NCI-H2171 treated with DMSO at 0.1 percent for 48 hours (cell line): ENCODE data around the gene ALKBH4.
"Not testable (repeated sequence)": the region's sequence is repeated elsewhere in the genome, so short reads cannot be mapped to it uniquely, and the experiment has no call there.

Experiments used
- DNase-seq: peaks from one replicate; lab custom pipeline; 2025; lab: John Stamatoyannopoulos, UW

ALKBH4 gene

DNA sequence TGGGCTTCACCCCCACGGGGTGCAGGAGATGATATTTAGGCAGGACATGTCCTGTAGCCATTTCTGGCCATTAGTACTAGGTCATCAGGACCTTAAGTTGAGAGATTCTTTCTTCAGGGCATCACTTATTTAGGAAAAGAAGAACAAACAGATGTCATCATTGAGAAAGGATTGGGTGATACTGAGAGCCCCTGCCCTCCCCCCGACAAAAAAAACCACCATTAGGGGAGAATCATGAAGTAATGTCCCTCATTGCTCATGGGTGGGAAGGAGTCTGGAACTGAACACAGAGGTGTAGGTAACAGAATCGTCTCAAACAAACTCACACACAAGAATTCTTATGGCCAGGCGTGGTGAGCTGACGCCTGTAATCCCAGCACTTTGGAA is 37.7 kb downstream of the ALKBH4 start:
- no peak for DNase-seq

DNA sequence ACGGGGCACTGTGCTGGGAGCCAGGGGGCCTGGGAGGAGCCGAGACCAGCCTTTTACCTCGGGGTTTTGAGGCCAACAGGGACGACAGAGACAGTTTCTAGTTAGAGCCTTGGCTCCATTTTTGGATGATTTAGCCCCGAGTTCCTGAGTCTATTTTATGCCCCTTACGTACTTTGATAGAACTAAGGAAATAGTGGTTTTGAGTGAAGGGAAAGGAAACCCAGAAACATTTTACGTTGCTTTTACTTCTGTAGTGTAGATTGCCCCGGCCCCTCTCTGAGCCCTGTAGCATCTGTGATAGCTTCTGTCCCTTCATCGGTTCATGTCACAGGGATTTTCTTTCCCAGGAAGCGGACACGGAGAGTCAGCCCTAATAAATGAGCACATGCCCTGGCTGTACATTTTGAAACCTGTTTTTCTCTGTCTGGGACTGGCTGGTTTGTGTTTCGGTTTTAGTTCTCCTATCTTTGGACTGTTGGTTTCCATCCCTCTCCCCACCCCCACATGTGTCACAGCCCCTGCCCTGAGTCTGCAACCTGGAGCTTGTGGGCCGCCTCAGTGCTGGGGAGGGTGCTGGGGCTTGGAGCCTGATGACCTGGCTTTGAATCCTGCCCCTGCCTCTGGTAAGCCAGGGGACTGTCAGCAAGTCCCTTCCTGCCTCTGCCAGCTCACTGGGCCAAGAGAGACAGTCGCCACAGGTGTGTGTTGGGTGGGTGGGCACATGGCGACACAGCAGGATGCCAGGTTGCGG is 38.2 kb downstream of the ALKBH4 start:
- no peak for DNase-seq

DNA sequence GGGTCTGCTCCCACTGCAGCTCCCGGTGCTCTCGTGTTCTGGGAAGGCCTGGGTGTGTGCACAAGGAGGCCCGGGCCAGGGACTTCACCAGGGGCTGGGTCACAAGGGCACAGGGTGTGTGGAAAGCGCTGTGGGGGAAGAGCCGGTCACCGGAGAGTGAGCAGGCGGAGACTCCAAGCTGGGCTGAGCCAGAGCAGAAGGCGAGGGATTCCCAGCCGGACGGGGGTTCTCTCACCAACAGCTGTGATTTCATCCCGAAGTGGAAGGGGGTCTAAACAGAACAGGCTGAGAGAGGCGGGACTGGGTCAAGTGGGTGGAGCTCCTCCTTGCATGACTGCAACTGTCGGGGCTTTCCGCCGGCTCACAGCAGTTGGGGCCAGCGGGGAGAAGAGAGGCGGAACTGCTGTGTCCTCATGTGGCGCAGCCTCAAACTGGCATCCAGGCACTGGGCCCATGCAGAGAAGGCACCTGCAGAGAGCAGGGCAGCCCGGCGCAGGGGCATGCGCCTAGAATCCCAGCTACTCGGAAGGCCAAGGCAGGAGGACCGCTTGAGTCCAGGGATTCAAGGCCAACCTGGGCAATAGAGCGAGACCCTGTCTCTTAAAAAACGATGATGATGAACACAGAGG is 38.9 kb downstream of the ALKBH4 start:
- DNase-seq: no peak

DNA sequence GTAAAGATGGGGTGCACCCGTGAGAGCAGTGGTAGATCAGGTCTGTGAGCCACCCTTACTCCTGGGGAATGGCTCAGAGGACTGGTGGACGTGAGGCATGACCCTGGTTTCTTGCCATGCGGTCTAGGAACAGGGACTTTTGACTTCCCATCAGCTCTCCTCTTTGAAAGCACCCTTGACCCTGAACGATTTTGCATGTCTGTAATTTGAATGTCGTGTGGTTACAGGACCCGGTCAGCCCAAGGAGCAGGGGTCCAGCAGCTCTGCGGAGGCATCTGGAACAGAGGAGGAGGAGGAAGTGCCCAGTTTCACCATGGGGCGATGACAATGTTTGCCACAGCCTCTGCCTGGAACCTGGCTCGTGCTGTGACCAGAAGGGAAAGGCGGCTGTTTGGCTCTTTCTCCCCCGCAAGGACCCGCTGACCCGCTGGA is 39.9 kb downstream of the ALKBH4 start:
- no peak for DNase-seq

DNA sequence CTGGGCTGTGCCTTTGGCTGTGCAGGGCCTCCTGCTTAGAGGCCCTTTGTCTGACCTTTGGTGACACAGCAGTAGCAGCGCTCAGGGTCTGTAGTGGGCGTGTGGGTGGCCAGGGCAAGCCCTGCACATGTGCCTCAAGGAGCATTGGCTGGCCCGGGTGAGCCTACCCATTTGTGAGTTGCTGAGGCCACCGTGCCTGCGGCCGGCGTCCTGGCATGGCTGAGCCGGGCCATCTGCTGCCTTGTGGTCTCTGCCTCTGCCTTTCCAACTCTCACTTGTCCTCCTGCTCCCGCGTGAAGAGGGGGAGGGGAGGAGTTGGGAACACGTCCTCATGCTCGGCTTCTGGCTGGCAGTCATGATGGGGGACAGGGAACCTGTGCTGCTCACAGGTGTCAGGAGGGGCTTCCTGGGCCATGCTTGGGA is 40.5 kb downstream of the ALKBH4 start:
- DNase-seq: no peak

DNA sequence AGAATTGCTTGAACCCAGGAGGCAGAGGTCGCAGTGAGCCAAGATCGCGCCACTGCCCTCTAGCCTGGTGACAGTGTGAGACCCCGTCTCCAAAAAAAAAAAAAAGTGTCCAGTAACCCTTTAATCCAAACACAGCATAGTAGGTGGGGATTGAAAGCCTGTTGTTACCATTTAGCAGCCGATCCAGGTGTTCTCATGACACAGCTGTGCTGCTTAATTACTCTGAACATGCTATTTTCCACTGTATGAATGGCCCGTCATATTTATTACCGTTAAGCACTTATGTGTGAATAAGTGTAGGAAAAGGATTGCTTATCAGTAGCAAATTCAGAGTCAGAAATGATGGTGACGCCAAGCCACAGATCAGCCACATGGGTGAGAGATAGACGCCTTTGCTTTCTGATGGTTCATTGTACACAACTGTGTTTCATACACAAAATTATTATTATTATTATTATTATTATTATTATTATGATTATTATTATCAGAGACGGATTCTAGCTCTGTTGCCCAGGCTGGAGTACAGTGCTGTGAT is 42.9 kb downstream of the ALKBH4 start:
- no peak for DNase-seq

DNA sequence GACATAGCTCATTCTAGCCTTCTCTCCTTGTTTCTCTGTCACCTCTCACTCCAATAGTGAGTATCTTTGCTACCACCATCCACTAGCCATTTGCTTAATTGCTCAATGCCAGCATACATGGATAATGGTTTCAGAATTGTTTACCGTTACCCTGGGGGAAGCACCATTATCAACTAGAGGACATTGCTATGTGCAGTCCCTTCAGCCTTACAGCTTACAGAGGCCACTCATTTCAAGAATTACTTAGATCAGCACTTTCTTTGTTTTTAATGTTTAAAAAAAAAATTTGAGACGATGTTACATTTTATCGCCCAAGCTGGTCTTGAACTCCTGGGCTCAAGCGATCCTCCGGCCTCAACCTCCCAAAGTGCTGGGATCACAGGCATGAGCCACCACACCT is 46.1 kb downstream of the ALKBH4 start:
- no peak for DNase-seq

DNA sequence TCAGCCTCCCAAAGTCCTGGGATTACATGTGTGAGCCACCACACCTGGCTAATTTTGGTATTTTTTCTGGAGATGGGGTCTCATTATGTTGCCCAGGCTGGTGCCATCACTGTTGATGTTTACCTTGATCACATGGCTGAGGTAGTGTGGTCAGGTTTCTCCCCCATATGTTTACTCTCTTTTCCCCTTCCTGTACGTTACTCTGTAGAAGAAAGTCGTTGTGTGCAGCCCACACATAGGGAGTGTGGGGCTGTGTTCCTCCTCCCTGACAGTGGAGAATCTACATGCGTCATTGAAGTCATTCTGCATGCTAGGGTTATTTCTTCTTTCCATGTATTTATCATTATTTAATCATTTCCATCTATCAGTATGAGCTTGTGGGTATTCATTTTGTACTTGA is 47.6 kb downstream of the ALKBH4 start:
- DNase-seq: no peak

DNA sequence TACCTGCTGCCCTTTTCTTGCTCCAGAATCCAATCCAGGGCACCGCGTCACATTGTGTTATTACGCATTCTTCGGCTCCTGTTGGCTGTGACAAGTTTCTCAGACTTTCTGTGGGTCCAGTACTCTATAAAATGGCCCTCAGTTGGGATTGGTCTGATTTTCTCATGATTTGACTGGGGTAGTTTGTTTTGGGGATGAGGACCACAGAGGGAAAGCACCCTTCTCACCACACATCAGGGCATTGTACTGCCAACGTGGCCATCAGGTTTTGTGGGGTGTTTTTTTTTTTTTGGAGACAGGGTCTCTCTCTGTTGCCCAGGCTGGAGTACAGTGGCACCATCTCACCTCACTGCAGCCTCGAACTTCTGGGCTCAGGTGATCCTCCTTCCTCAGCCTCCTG is 48.3 kb downstream of the ALKBH4 start:
- DNase-seq: no peak

DNA sequence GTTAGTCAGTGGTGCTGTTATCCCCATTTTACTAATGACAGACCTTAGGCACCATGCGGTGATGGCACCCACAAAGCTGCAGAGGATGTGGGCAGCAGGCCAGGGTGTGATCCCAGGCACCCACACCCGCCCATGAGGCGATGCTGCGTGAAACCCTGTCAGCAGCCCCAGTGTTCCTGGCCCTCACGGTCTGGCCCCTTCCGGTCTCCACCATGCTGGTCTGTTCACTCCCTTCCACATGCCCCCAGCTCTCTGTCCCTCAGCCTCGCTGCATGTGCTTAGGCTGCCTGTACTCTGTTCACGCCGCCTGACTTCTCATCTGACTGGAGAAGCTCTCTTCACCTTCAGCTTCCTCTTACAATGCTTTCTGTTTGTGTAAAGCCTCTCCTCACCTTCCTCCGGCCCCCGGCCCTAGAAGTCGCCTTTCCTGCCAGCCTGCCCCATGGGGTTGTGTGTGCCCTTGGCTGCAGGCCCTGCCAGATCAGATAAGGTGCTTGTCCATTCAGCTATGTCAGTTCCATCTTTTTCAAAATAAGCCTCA is 48.9 kb downstream of the ALKBH4 start:
- DNase-seq: no peak

DNA sequence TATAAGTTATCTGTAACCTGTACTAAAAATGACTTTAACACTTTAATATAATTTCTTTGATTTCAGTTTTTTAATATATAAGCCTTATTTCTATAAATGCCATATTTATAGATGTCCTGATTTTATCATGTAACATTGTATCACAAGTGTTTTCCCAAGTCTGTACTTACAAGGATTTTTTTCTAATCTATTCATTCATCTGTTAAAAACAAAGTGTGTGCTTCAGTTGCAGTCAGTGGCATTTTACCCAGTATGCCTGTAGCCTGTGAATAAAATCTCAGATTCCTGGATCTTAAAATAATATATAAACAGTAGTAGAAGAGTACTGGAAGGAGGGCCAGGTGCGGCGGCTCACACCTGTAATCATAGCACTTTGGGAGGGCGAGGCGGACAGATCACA is 51.1 kb downstream of the ALKBH4 start:
- DNase-seq: no peak

DNA sequence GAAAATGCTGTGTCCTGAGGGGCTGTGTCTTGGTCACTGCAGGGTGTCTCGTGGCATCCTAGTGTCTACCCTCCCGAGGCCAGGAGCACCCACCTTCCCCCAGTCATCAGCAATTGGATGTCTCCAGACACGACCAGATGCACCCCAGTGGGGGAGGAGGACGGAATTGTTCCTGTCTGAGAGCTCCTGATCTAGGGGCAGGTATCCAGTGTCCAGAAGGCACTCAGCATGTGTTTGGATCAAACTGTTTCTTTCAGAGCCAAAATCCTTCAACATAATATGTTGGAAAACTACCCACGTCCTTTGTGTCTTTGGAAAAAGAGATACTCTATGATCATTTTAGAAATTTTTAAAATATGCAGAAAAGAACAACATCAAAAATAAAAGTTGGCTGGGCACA is 51.6 kb downstream of the ALKBH4 start:
- no peak for DNase-seq

DNA sequence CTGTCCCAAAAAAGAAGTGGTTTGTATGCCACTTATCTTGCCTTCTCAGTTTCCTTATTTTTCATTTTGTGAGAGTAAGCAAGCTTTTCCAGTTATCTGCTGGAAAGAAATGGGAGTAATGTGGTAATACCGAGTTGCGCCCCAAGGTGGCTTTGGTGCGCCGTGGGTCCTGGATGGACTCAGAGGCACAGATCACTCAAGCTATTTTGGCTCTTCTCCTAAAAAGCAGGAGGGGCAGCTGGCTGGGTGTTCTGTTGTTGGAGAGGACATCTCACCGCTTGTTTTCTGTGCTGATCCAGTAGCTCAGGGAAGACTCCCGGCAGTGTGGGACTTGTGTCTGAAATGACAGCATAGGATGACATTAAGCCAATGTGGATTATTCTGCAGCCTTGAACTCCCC is 52.1 kb downstream of the ALKBH4 start:
- peak; percentile 15 for DNase-seq

DNA sequence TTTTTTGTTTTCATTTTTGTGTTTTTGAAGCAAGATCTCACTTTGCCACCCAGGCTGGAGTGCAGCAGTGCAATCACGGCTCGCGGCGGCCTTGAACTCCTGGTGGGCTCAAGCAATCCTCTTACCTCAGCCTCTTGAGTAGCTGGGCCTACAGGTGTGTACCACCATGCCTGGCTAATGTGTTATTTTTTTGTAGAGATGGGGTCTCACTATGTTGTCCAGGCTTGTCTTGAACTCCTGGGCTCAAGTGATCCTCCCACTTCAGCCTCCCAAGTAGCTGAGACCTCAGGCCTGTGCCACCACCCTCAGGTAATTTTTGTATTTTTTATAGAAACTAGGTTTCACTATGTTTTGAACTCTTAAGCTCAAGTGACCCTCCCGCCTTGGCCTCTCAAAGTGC is 53.7 kb downstream of the ALKBH4 start:
- DNase-seq: no peak

DNA sequence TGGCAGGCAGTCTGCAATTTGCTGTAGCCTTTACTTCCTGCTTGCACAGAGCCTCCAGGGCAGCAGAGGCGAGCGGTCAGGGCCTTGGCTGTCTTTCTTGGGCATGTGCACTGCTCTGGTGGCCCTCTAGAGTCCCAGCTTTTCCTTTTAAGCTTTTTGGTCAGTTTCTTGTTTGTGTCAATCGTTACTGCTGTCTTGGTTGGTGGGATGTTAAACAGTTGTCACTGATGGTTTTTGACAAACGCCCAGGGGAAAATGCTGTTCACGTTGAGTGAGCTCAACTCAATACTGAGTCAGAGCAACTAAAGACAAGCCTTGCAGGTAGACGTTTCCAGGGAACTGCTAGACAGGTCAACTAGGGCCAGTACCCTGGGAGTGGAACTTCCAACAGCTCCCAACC is 54.5 kb downstream of the ALKBH4 start:
- no peak for DNase-seq

DNA sequence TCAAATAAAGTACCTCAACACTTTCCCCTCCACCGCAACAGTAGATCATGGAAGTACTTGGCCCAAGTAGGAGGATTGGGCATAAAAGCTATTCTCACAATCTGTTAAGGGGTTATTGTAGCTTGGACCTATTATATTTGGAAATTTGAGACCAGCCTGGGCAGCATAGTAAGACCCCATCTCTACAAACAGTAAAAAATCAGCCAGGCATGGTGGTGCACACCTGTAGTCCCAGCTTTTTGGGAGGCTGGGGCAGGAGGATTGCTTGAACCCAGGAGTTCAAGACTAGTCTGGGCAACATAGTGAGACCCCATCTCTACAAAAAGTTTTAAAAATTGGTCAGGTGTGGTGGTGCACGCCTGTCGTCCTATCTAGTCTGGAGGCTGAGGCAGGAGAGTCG is 55.3 kb downstream of the ALKBH4 start:
- no peak for DNase-seq

DNA sequence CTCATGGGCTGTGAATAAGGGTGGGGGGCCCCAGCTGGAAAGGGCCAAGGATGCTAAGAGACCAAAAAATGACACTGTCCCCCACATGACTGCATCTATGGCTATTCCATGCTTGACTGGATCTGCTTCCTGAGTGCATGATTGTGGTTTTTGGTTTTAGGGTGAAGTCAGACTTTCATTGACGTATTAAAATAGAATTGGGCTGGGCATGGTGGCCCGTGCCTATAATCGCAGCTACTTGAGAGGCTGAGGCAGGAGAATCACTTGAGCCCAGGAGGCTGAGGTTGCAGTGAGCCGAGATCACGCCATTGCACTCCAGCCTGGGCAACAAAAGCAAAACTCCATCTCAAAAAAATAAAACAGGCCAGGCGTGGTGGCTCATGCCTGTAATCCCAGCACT is 56.1 kb downstream of the ALKBH4 start:
- DNase-seq: not testable (repeated sequence)

DNA sequence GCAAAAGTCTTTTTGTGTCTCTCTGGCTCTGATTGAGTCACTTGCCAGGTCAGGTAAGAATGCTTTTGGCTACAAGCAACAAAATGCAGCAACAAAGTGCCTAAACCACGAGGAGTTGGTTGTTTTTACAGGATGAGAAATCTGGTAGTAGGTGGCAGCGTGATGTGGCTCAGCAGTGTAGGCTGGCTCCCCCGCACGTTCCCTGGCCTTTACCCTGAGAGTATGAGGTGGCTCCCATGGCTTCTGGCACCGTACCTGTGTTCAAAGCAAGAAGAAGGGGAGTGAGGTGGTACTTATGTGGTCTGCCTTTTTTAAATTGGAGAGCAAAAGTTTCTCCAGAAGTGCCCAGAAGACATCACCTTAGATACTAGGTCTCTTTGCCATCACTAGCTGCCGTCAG is 56.8 kb downstream of the ALKBH4 start:
- no peak for DNase-seq
